ENCODE data around the gene DDX41. TPM values are rescaled to one million over a fixed set of nuclear protein-coding genes. Genes with fewer than 3 reads are reported as not detected.

DDX41 gene
- total and polyA plus RNA-seq, 12 donors, result 19.7 to 55.7 (median 30.4) TPM

DNA sequence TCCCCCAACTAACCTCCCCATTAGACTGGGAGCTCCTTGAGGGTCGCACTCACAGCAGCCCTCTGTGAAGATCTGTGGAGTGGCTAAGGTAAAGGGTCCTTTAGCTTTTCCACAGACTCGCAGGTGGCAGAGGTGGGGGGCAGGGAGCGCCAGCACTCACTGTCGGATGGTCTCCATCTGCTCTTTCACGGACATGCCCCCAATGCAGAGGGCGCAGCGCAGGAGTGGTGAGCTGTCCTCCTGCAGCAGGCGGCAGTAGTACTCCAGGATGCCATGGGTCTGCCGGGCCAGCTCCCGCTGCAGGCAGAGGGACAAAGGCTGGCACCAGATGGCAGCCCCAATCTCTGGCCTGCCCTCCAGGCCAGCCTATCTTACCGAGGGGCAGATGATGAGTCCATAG, 2.2 kb downstream of the DDX41 start:
- ATAC-seq, result no peak
- no peak for DNase-seq
- H3K36me3 ChIP-seq, result peaks cover 2 to 64% (median 35%) of the 10 kb centered on the region in 9 donors
- H3K9me3 ChIP-seq, result no peaks in the 10 kb centered on the region
- WGBS, 2 donors, result 94 to 96% methylated on average over 11 of the region's 11 CpGs
- H3K4me3 ChIP-seq, result no peak overlapping the region
- intact Hi-C loops (cut with DNase I), result no loop called here
- no peaks in the 10 kb centered on the region for H3K27me3 ChIP-seq
- TF ChIP-seq, protein P1, sequence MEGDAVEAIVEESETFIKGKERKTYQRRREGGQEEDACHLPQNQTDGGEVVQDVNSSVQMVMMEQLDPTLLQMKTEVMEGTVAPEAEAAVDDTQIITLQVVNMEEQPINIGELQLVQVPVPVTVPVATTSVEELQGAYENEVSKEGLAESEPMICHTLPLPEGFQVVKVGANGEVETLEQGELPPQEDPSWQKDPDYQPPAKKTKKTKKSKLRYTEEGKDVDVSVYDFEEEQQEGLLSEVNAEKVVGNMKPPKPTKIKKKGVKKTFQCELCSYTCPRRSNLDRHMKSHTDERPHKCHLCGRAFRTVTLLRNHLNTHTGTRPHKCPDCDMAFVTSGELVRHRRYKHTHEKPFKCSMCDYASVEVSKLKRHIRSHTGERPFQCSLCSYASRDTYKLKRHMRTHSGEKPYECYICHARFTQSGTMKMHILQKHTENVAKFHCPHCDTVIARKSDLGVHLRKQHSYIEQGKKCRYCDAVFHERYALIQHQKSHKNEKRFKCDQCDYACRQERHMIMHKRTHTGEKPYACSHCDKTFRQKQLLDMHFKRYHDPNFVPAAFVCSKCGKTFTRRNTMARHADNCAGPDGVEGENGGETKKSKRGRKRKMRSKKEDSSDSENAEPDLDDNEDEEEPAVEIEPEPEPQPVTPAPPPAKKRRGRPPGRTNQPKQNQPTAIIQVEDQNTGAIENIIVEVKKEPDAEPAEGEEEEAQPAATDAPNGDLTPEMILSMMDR (IDR thresholded peaks at IDR 0.05), result no peak
- H3K4me1 ChIP-seq, result peaks cover 5 to 46% (median 18%) of the 10 kb centered on the region in 9 donors
- H3K27ac ChIP-seq, result no peak overlapping the region

DNA sequence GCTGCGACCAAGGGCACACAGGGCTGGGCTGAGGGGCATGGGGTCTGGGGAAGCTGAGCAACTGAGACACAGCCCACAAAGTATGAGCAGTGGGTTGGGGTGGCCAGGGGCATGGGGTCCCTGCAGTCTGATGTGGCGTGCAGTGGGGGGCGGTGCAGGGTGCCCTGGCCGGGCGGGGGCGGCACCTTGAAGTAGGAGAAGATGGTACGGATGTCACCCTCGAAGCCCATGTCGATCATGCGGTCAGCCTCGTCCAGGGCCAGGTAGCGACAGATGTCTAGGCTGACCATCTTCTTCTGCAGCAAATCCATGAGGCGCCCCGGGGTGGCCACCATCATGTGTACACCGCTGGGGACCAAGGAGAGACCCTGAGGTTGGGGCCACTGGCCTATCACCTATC, 3.3 kb downstream of the DDX41 start:
- DNase-seq, result no peak
- intact Hi-C loops (cut with DNase I), result no loop called here
- Histone ChIP-seq H3K9me3 (no peaks in the 10 kb centered on the region), H3K4me1 (peaks cover 5 to 40% (median 17%) of the 10 kb centered on the region in 9 donors), H3K27me3 (no peaks in the 10 kb centered on the region), H3K27ac (no peak overlapping the region), H3K36me3 (peaks cover 0 to 59% (median 35%) of the 10 kb centered on the region in 9 donors), H3K4me3 (no peak overlapping the region)
- TF ChIP-seq, protein P1 (IDR thresholded peaks at IDR 0.05), result no peak
- no peak for ATAC-seq
- 97% methylated on average over 15 of the region's 15 CpGs for WGBS, 2 donors

DNA sequence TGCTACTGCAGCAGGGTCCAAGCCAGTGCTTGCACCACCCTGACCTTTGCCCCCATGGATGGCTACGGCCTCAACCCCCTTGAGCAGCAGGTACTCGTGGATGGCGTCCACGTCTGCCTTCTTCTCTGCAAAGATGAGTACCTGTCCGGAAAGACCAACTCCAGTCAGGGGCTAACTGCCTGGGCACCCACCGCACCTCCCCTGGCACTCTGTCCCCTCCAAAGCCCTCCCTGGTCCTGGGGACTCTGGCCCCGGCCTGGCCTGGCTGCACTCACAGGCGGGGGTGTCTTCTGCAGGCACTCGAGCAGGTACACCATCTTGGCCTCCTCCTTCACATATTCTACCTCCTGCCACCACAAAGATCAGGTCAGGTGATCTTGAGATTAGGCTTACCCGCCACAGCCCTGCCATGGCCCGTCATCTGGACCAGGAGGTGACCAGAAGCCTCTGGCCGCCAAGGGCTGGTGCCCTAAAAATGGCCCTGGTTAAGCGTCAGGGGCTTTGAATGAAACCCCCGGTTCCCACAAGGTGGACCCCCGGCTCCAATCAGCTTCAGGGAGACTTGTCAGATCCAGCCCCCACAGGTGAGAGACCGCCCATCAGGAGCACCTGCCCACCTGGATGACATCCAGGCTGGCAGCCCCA, 3.9 kb downstream of the DDX41 start:
- H3K9me3 ChIP-seq, result no peaks in the 10 kb centered on the region
- TF ChIP-seq, protein P1 (IDR thresholded peaks at IDR 0.05), result no peak
- H3K27ac ChIP-seq, result no peak overlapping the region
- no peak overlapping the region for H3K4me3 ChIP-seq
- no peak for ATAC-seq
- no peaks in the 10 kb centered on the region for H3K27me3 ChIP-seq
- peaks cover 5 to 40% (median 17%) of the 10 kb centered on the region in 9 donors for H3K4me1 ChIP-seq
- peaks cover 0 to 65% (median 35%) of the 10 kb centered on the region in 9 donors for H3K36me3 ChIP-seq
- WGBS, 2 donors, result 93 to 96% methylated on average over 16 of the region's 16 CpGs
- no peak for DNase-seq
- intact Hi-C loops (cut with DNase I), result no loop called here

DNA sequence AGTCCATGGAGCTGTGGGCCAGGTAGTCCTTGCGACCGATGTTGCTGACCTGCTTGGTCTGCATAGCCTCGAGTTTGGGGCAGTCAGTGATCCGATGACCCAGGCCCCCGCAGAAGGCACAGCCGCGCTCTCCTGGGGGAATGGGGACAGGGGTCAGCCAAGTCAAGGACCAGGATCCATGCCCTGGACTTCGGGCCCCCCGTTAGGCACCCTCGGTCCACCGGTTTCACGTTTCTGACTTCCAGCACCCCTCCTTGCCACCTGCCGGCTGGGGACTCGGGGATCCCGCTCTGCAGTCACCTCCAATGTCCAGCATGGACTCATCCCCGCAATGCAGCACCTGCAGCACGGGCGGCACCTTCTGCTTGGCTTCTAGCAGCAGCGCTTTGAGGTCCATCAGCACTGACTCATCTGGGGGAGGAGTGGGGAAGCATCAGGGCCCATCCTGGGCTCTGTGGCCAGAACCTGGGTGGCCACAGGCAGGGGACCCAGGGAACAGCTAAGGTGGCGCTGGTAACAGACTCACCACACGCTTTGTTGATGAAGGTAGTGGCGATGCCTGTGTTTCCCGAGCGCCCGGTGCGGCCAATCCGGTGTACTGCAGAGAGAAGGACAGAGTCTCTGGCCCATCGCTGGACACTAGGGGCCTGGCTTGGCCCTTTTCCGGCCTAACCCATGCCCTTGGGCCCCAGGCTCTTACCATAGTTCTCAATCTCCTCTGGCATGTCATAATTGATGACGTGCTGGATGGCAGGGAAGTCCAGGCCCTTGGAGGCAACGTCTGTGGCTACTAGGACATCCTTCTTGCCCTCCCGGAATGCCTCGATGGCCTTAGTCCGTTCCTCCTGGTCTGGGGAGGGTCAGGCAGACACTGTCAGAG, 4.7 kb downstream of the DDX41 start:
- intact Hi-C loops (cut with DNase I), result no loop called here
- no peak overlapping the region for H3K4me3 ChIP-seq
- H3K36me3 ChIP-seq, result peaks cover 0 to 66% (median 35%) of the 10 kb centered on the region in 9 donors
- TF ChIP-seq, protein P1 (IDR thresholded peaks at IDR 0.05), result no peak
- no peak for ATAC-seq
- no peak for DNase-seq
- H3K27ac ChIP-seq, result peak overlapping the region in 1 of 10 donors; percentile 97
- no peaks in the 10 kb centered on the region for H3K9me3 ChIP-seq
- 92 to 95% methylated on average over 33 to 34 of the region's 34 CpGs for WGBS, 2 donors
- no peaks in the 10 kb centered on the region for H3K27me3 ChIP-seq
- H3K4me1 ChIP-seq, result peaks cover 5 to 43% (median 16%) of the 10 kb centered on the region in 9 donors
